DND-41 (cell line): Measurements from ENCODE around the gene RGS7.

Source experiments
- ATAC-seq: fragments of 200-7000 bp; cut with Tn5 transposase; 3 replicates; pipeline ENCODE4 v1.9.1; 2021; ENCODE audit warnings: low read depth; ENCODE audit not compliant: insufficient read depth
- DNase-seq: peaks from one replicate; pipeline ENCODE4 v3.0.0-alpha.2; 2020
- H2AFZ ChIP-seq: 2 replicates; pipeline ENCODE4 v1.6.0; 2012; ENCODE audit warnings: low read depth, low read length
- H3K27ac ChIP-seq: 2 replicates; pipeline ENCODE4 v1.5.1; 2012; ENCODE audit warnings: low read length, inconsistent platforms
- H3K27me3 ChIP-seq: fragments of 200-600 bp; sonication (generic); 2 replicates; pipeline ENCODE4 v1.6.0; 2012; ENCODE audit warnings: low read length, mild to moderate bottlenecking, inconsistent platforms; ENCODE audit not compliant: insufficient read depth, poor library complexity
- H3K36me3 ChIP-seq: 2 replicates; pipeline ENCODE4 v1.5.1; 2012; ENCODE audit warnings: low read length, inconsistent platforms; ENCODE audit not compliant: insufficient read depth
- H3K4me1 ChIP-seq: 2 replicates; pipeline ENCODE4 v1.5.1; 2012; ENCODE audit warnings: mild to moderate bottlenecking, low read length; ENCODE audit not compliant: insufficient read depth
- H3K4me2 ChIP-seq: 2 replicates; pipeline ENCODE4 v1.6.0; 2012; ENCODE audit warnings: mild to moderate bottlenecking, moderate library complexity, low read length, inconsistent platforms; ENCODE audit not compliant: insufficient read depth
- H3K4me3 ChIP-seq, 2 experiments: fragments of 200-600 bp in 1 of 2; shearing (Covaris generic) in 1 of 2; 2 replicates each; pipeline ENCODE4 v1.5.1; 2012 to 2016; ENCODE audit warnings: inconsistent platforms in 2 of 2, low read length in 2 of 2, mild to moderate bottlenecking in 2 of 2, low read depth in 1 of 2, moderate library complexity in 1 of 2
- H3K79me2 ChIP-seq: 2 replicates; pipeline ENCODE4 v1.6.0; 2012; ENCODE audit warnings: low read length, inconsistent platforms; ENCODE audit not compliant: insufficient read depth
- H3K9ac ChIP-seq: 2 replicates; pipeline ENCODE4 v1.6.0; 2012; ENCODE audit warnings: low read depth, mild to moderate bottlenecking, inconsistent platforms, low read length, moderate library complexity
- H3K9me3 ChIP-seq: 2 replicates; pipeline ENCODE4 v1.5.1; 2012; ENCODE audit warnings: low read length, moderate library complexity, mild to moderate bottlenecking, inconsistent platforms; ENCODE audit not compliant: insufficient read depth, severe bottlenecking
- H4K20me1 ChIP-seq: 2 replicates; pipeline ENCODE4 v1.6.0; 2012; ENCODE audit warnings: low read length; ENCODE audit not compliant: insufficient read depth
- EZH2 ChIP-seq: IDR thresholded peaks from 3 replicates; pipeline ENCODE4 v1.6.1; 2012; ENCODE audit warnings: borderline replicate concordance, low read depth, mild to moderate bottlenecking, moderate library complexity, low read length, inconsistent platforms; ENCODE audit not compliant: severe bottlenecking
- TF ChIP-seq, protein P1 (sequence below): IDR thresholded peaks from 2 replicates; pipeline ENCODE4 v1.5.1; 2012; ENCODE audit warnings: borderline replicate concordance, low read length, moderate library complexity, mild to moderate bottlenecking; ENCODE audit not compliant: poor library complexity, severe bottlenecking; ENCODE audit errors: extremely low read depth

The RGS7 gene

DNA sequence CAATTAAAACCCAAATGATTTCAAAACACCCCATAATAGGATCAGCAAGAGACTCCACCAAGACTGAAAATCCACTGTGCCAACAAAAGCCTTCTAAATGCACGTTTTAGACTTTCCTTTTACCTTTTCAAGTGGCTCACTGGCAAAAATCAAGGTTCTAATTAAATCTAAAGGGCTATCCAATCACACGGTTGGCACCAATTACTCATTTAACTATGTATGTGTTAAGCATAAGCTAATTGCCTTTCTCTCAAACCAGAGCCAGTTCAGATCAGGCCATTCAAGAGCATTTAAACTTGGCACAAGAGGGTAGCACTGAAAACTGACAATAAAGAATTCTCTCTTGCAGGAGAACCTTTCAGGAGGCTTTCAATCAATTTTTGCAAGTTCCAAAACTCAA lies 139.5 kb downstream of the RGS7 start:
- no peaks in the 10 kb centered on the region for H4K20me1 ChIP-seq
- no peak overlapping the region for H3K4me2 ChIP-seq
- TF ChIP-seq, protein P1, sequence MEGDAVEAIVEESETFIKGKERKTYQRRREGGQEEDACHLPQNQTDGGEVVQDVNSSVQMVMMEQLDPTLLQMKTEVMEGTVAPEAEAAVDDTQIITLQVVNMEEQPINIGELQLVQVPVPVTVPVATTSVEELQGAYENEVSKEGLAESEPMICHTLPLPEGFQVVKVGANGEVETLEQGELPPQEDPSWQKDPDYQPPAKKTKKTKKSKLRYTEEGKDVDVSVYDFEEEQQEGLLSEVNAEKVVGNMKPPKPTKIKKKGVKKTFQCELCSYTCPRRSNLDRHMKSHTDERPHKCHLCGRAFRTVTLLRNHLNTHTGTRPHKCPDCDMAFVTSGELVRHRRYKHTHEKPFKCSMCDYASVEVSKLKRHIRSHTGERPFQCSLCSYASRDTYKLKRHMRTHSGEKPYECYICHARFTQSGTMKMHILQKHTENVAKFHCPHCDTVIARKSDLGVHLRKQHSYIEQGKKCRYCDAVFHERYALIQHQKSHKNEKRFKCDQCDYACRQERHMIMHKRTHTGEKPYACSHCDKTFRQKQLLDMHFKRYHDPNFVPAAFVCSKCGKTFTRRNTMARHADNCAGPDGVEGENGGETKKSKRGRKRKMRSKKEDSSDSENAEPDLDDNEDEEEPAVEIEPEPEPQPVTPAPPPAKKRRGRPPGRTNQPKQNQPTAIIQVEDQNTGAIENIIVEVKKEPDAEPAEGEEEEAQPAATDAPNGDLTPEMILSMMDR, result no peak
- no peak for TF ChIP-seq EZH2
- no peak overlapping the region for H3K9ac ChIP-seq
- H3K27ac ChIP-seq, result no peak overlapping the region
- H3K27me3 ChIP-seq, result no peaks in the 10 kb centered on the region
- no peak overlapping the region for H2AFZ ChIP-seq
- no peaks in the 10 kb centered on the region for H3K79me2 ChIP-seq
- H3K9me3 ChIP-seq, result no peaks in the 10 kb centered on the region
- no peaks in the 10 kb centered on the region for H3K36me3 ChIP-seq
- DNase-seq (no peak), ATAC-seq (no peak)
- no peaks in the 10 kb centered on the region for H3K4me1 ChIP-seq
- no peak overlapping the region for H3K4me3 ChIP-seq

DNA sequence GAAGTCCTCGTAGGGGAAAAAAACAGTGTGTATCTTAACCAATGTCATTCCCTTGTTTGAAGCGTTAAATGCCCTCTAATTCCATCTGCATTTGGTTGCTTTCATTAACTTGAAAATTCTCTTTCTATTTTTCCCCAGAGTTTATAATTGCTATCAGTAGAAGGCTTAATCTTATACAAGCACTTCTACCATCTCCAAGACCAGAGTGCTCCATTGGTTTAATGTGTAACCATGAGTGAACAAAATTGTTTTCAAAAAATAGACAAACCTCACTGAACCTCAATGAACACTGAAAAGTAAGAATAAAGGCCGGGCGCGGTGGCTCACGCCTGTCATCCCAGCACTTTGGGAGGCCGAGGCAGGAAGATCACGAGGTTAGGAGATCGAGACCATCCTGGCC lies 141.3 kb downstream of the RGS7 start:
- Histone ChIP-seq H3K79me2 (no peaks in the 10 kb centered on the region), H4K20me1 (no peaks in the 10 kb centered on the region), H3K36me3 (no peaks in the 10 kb centered on the region), H3K9me3 (no peaks in the 10 kb centered on the region), H3K27ac (no peak overlapping the region), H3K4me1 (no peaks in the 10 kb centered on the region), H3K4me2 (no peak overlapping the region), H2AFZ (no peak overlapping the region), H3K4me3 (no peak overlapping the region), H3K9ac (no peak overlapping the region), H3K27me3 (no peaks in the 10 kb centered on the region)
- DNase-seq (no peak), ATAC-seq (no peak)
- TF ChIP-seq, protein P1, result no peak
- no peak for TF ChIP-seq EZH2

DNA sequence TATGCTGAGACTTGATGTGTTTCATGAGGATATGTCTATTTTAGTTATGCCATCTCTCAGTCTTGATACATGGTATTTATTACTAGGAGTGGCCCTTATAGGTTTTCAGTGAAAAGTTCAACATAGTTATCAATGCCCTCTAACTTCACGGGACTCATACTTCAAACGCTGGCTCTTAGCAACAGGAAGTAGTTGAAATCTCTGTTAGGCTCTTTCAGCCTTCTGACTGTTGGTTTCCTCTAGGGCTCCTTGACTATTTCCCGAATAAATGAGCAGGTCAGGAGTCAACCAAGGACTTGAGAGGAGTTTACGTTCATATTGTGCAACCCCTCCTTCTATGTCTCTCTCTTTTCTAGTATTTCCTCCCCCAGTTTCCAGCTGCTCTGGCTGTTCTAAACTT lies 141.8 kb downstream of the RGS7 start:
- no peaks in the 10 kb centered on the region for H3K9me3 ChIP-seq
- no peak overlapping the region for H3K4me2 ChIP-seq
- no peaks in the 10 kb centered on the region for H3K27me3 ChIP-seq
- DNase-seq (no peak), ATAC-seq (no peak)
- H3K4me1 ChIP-seq, result no peaks in the 10 kb centered on the region
- H3K79me2 ChIP-seq, result no peaks in the 10 kb centered on the region
- H3K27ac ChIP-seq, result no peak overlapping the region
- H3K36me3 ChIP-seq, result no peaks in the 10 kb centered on the region
- no peak overlapping the region for H3K4me3 ChIP-seq
- H2AFZ ChIP-seq, result no peak overlapping the region
- no peak for TF ChIP-seq EZH2
- TF ChIP-seq, protein P1, result no peak
- no peaks in the 10 kb centered on the region for H4K20me1 ChIP-seq
- no peak overlapping the region for H3K9ac ChIP-seq

DNA sequence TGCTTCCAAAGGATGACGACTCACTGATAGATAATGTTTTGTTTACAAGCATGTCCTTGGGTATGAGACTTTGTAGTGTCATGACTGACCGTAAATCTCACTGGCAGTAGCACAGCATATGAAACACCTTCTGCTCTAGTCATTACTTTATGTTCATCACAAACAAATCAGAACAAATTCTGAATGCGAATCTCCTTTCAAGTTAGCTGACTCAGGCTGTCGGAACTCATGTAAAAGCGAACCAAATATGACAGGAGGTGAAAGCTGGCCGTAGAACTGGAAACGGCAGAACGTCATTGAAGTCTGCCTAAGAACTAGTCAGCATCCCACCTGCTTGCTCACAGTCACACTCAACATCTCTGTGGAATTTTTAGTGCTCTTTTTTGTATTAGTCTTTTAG lies 143.9 kb downstream of the RGS7 start:
- Histone ChIP-seq H3K4me2 (no peak overlapping the region), H3K27ac (no peak overlapping the region), H2AFZ (no peak overlapping the region), H3K79me2 (no peaks in the 10 kb centered on the region), H3K36me3 (no peaks in the 10 kb centered on the region), H3K9ac (no peak overlapping the region), H3K4me3 (no peak overlapping the region), H3K9me3 (peaks cover 2% of the 10 kb centered on the region), H3K27me3 (no peaks in the 10 kb centered on the region), H4K20me1 (no peaks in the 10 kb centered on the region), H3K4me1 (no peaks in the 10 kb centered on the region)
- TF ChIP-seq, protein P1, result no peak
- no peak for TF ChIP-seq EZH2
- no peak for ATAC-seq
- no peak for DNase-seq
